Right renal pelvis (tissue), 4 donors: ENCODE data around the gene SPTA1. TPM values are rescaled to one million over a fixed set of nuclear protein-coding genes. Genes with fewer than 3 reads are reported as not detected.

Source experiments
- DNase-seq, 4 donors: peaks; one replicate each; pipeline ENCODE4 v3.0.0-alpha.2; 2013; ENCODE audit warnings: low read depth in 4 of 4, low spot score in 3 of 4, missing footprints in 1 of 4
- polyA plus RNA-seq, 4 donors: library from polyadenylated mRNA; unstranded; fragments of 120-200 nt; gene quantifications; one replicate each; pipeline ENCODE4 v1.2.1, GENCODE V29; 2013; ENCODE audit not compliant: insufficient read length in 4 of 4

The SPTA1 gene
- polyA plus RNA-seq, 4 donors, result 1.2 to 2.4 (median 1.3) TPM

GRCh38 chr1:158577561-158577960 lies 109.0 kb downstream of the SPTA1 start:
- no peak for DNase-seq

GRCh38 chr1:158572226-158572625 lies 114.3 kb downstream of the SPTA1 start:
- no peak for DNase-seq

GRCh38 chr1:158570480-158570879 lies 116.0 kb downstream of the SPTA1 start, which contains the start of gene OR6P1:
Gene OR6P1 (minus strand): TSS chr1:158570580. CDS start chr1:158563604, 6,976 bp downstream.
- DNase-seq, result no peak

GRCh38 chr1:158564608-158565007 lies 121.9 kb downstream of the SPTA1 start:
- DNase-seq, result no peak

- no peak for DNase-seq
Measured at GRCh38 chr1:158563853-158564252, 122.7 kb downstream of the SPTA1 start.

Other genes with a start within 250 kb of the SPTA1 start
- gene OR10K1, start 224.9 kb downstream of the SPTA1 start, polyA plus RNA-seq, result under 1 TPM in 1 of 4 donors, not detected in 3; 0.06 TPM
- not detected for gene OR10R2, start 214.5 kb downstream of the SPTA1 start, polyA plus RNA-seq
- not detected for gene OR6Y1, start 132.3 kb downstream of the SPTA1 start, polyA plus RNA-seq
- not detected for gene OR6P1, start 116.1 kb downstream of the SPTA1 start, polyA plus RNA-seq
- gene OR10X1, start 106.8 kb downstream of the SPTA1 start, polyA plus RNA-seq, result not detected
- under 1 TPM; 0.03 to 0.06 (median 0.03) TPM for gene OR10Z1, start 81.4 kb downstream of the SPTA1 start, polyA plus RNA-seq
- gene OR6K2, start 13.9 kb upstream of the SPTA1 start, polyA plus RNA-seq, result not detected
- under 1 TPM in 3 of 4 donors, not detected in 1; 0.08 to 0.13 (median 0.11) TPM for gene OR6K3, start 34.0 kb upstream of the SPTA1 start, polyA plus RNA-seq
- not detected for gene OR6K6, start 68.0 kb upstream of the SPTA1 start, polyA plus RNA-seq
- under 1 TPM in 1 of 4 donors, not detected in 3; 0.14 TPM for gene OR6N1, start 85.5 kb upstream of the SPTA1 start, polyA plus RNA-seq
- gene OR6N2, start 94.5 kb upstream of the SPTA1 start, polyA plus RNA-seq, result not detected
- 1 to 10 TPM; 2.5 to 6.2 (median 3.7) TPM for gene MNDA, start 144.6 kb upstream of the SPTA1 start, polyA plus RNA-seq
- gene PYHIN1, start 244.8 kb upstream of the SPTA1 start, polyA plus RNA-seq, result under 1 TPM; 0.13 to 0.35 (median 0.22) TPM